ENCODE measurements around the gene PFDN2.

Gene PFDN2

DNA sequence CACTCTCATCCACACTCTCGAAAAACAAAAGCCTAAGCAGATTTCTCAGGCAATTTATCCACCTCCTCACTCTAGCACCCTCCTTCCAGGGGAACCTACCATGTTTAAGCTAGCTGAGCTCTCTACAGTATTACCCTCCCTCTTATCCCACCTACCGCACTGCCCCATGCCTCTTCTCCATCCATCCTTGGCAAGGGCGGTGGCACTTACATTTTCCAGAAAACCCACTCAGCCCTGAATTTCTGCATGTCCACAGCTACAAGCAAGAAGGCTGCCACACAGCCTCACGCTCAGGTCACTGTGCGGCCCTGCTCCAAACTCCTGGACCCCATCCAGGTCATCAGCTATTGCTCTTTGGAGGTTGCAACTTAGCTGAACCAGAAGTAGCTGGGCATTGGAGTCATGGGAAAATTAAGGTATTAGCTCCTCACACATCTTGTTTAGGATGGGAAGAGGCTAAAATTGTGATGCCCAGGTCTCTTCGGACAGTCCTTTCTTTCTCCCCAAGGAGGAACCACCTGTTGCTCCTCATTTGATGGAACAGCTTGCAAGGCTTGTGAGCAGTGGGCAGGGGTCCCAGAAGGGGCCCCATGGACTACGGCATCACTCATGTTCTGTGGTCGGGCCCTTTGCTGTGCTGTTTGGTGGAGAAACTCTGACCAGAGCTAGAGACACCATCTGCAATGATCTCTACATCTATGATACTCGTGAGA, 18.6 kb downstream of the PFDN2 start:
- DNase-seq (ENCODE audit: low read depth) = no peak

DNA sequence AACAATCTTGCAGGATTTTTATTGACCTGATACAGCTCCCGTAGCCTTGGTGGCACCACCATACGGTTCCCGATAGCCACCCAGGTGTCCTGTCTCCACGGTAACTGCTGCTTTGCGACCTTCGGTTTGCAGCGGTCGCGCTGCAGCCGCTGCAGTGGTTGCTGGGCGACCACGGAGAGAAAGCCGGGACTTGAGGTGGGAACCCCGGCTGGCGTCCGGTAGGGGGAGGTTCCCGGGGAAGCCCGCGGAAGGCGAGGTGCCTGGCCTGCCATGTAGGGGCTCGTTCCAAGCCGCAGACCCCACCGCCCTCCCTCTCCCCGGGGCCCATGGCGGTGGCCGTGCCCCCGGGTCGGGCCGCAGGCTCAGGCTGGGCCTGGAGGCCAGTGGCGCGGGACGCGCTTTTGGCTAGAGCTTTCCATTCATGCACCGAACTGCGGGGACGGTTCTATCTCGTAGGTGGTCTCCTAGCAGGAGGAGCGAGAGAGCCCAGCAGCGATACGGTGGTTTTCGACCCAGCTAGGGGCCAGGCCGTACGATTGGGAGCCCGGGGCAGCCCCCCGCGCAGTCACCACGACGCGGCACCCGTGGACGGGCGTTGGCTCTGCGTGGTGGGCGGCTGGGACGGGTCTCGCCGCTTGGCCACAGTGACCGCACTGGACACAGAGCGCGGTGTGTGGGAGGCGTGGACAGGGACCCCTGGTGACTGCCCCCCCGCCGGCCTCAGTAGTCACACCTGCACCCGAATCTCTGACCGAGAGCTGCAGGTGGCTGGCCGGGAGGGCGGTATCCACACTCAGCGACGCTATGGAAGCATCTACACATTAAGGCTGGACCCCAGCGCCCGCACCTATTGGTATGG, 19.4 kb downstream of the PFDN2 start, which contains the start of gene KLHDC9:
KLHDC9 (plus strand) TSS at position 152 of the 859 bp plus-strand sequence; CDS start at position 327, 175 bp downstream.
- peak; percentile 26 for DNase-seq (ENCODE audit: low read depth)

DNA sequence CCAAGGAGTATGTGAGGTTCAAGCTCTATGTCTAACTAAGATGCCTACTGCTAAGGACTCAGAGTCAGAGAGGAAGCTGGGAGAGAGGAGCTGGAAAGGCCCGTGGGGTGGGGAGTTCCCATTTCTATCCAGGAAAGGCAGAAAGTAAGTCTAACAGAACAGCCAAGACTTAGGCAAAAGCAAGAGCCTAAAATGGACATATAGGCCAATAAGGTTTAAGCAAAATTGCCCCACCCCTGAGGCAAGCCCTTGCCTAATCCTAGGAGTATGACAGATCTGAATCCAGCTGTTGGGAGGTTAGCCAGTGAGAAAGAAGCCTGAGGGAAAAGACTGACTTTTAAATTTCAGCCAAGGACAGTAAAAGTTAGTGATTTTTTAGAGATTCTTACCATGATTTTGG, 21.3 kb downstream of the PFDN2 start:
- no peak for DNase-seq (ENCODE audit: low read depth)

DNA sequence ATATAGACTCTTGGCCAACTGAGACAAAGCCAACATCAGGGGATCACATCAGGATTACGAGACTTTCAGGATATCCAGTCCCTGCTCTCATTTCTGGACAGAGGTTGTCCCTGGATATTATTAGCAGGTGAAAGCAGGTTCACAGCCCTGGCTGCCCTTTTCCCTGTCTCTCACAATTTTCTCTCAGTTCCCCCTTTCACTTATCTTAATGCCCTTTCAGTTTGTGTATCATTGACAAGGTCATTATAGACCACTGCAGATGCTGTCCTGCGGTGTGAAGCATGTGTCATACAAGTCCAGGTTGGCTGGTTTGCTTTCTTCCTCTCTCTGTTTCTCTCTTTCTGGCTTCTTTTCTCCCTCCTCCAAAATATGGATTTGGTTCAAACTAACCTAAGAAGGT, 21.8 kb downstream of the PFDN2 start:
- no peak for DNase-seq (ENCODE audit: low read depth)

DNA sequence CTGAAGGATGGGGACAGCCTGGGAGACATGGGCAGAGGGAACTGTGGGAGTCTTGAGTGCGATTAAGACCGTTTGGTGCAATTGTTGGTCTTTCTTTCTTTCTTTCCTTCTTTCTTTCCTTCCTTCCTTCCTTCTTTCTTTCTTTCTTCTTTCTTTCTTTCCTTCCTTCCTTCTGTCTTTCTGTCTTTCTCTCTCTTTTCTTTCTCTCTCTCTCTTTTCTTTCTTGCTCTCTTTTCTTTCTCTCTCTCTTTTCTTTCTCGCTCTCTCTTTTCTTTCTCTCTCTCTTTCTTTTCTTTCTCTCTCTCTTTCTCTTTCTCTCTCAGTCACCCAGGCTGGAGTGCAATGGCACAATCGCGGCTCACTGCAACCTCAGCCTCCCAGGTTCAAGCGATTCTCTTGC, 22.6 kb downstream of the PFDN2 start:
- no peak for DNase-seq (ENCODE audit: low read depth)

DNA sequence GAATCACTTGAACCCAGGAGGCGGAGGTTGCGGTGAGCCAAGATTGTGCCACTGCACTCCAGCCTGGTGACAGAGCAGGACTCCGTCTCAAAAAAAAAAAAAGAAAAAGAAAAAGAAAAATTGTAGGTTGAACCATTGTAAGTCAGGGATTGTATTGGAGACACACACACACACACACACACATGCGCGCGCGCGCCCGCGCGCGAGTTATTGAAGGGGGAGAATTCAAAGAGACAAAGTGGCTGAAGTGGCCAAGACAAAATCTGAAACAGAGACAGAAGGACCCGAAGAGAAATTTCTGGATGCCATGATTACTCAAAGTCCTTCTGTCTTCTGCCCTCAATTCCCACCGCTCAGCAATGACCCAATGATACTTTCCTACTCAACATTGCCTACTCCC, 23.4 kb downstream of the PFDN2 start:
- DNase-seq (ENCODE audit: low read depth) = no peak

DNA sequence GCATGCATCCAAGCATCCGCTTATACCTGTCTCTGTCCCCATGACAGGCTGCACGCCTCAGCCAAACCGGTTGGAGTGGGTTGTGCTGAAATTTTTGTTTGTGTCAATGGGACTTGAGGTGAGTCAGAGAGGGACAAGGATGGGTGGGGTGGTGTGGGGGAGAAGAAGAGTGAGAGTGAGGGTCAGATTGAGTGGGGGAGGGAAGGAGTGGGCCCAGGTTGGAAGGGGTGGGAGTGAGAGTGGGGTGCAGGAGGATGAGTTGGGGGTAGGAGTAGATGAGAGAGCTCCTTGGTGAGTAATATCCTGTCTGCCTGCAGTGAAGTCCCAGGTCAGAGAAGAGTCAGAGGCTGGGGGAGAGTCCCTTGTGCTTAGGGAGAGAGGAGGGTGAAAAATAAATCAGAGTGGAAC, 25.2 kb downstream of the PFDN2 start:
- no peak for DNase-seq (ENCODE audit: low read depth)

DNA sequence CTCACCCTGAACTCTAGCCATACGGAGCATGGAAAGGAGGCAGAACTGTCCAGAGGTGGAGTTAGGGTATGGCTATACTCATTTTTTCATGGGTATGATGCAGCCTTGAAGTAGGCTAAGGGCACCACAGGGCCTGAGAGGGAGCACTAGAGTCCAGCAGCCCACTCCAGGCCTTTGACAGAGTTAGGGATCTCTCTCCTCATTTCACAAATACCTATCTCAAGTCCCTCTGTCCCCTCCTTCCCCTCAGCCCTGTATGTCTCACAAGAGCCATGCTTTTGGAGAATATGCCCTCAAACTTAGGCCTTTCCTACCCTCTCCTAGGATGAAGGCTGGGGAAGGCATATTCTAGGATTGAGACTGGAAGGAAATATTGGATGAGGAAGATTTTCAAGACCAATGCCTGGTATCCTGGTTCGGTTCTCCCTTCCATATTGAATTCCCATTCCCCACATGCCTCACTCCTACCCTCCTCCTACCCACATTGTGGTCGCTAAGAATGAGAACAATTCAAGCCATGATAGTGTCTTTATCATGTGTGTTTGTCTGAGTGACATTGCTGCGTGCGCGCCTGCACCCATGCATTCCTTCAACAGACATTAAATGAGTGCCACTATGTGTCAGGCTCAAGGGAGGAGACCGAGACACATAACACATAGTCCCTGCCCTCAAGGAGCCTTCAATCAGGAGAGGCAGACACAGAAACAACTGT, 25.9 kb downstream of the PFDN2 start:
- DNase-seq (ENCODE audit: low read depth) = no peak

DNA sequence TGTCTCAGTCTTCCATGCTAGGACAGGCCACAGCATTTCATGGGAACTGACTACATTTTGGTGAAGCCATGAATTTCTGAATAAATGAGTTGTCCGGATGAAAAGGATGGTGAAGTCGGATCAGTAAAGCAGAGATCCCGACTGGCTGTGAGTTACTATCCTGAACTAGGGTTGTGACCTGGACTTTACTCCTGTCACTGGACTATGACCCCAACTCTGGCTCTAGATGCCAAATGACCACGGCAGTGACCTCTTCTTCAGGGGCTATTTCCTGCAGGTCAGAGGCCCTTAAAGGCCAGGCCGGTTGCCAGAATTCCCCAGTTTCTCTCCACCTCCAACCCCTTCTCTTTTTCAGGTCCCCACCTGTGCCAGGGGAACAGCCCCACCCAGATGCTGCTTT, 26.7 kb downstream of the PFDN2 start:
- no peak for DNase-seq (ENCODE audit: low read depth)

DNA sequence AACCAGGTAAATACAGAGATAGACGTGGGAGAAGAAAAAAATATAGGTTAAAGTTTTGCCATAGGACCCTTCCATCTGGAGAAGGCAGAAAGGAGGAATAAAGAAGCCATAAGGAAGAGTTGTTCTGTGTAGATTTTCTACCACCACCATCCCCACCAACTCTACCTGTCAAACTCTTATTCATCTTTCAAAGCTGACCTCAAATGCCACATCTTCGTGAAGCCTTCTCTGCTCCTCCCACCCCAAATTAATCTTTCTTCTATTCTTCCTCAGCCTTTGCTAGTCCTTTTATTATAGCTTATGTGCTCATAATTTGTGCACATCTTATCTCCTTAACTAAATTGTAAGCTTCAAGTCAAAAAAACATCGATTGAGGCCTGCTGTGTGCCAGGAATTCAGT, 27.2 kb downstream of the PFDN2 start:
- no peak for DNase-seq (ENCODE audit: low read depth)

DNA sequence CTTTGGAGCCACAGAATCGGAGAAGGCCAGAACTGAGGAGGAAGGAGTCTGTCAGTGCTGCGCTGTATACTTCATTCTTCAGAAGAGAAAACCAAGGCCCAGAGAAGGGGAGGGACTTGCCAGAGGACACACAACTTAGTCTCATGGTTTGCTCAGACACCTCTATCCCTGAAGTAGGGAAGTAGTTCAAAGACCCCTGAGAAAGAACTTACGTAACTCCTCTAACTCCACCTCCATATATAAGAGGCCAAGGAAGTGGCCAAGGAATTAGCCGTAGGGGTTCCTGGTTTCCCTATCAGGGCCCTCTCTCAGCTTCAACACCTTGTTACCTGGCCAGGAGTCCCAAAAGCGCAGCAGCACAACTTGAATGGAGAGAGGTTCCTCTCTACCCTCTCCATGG, 27.9 kb downstream of the PFDN2 start:
- no peak for DNase-seq (ENCODE audit: low read depth)

DNA sequence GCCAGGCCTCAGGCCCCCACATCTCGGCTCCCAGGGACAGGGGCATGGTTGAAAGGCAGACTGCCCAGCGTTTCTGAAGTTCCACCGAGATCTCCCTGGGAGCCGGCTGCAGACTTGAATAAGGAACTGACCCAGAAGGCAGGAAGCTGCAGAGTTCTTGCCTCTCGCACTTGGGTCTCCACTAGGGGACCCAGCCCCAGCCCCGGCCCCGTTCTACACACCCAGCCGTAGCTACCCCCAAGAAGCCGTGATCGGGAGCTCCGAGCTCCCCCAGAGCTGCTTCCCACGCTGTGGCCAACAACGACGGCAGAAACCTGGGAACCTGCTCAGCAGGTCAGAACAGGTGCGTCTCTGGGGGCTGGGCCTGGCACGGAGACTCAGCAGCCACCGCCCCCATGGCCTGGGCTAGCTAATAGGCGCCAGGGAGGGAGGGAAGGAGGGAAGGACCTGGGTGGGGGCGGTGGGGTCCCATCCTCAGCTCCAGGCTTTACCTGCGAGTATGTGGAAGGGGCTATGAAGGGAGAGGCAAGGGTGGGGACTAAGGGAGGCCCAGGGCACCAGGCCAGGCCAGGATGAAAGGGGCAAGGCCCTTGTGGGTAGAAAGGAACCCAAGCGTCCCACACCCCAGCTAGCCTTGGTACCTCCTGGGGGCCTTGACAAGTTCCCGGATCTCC, 28.4 kb downstream of the PFDN2 start, which contains the start of gene NECTIN4:
NECTIN4 (minus strand) TSS at position 308 of the 674 bp plus-strand sequence; CDS start at position 46, 262 bp downstream.
- no peak for DNase-seq (ENCODE audit: low read depth)

DNA sequence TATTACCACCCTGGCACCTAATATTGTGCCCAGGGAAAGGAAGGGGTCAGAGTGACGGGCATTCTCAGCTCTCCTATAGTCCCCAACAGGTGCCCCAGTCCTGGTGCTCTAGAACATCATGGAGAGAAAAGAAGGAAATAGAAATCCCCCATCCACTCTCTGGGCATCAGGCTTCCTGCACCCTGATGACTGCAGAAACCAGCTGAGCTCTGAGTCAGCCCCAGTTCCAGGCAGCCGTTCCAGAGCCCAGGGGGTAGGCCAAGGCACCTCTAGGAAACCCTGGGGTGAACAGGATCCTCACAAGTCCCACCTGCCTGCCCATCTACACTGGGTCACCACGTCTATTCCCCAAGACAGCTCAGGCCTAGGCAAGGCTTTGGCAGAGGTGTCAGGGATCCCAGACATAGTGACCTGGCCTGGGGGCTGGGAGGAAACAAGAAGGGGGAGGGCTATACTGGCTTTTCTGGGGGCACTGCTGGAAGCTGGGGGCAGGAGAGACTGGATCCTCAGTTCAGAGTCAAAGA, 29.2 kb downstream of the PFDN2 start:
- DNase-seq (ENCODE audit: low read depth) = no peak

DNA sequence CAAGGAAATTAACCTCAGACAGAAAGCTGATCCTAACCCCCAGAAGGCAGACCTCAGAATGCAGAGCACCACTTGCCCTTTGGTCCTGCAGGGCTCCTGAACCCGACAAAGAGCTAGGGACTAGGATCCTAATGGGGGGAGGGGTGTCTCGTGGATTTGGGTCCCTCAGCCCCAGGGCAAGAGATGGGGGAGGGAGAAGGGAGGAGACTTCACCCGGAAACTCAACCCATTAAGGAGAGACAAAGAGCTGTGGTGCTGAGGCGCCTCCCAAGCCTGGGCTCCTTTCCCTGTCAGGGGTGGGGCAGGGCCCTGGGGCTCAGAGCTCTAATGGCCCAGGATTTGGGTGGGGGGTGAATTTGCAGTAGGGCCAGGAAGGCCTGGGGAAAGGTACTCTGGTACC, 31.4 kb downstream of the PFDN2 start:
- DNase-seq (ENCODE audit: low read depth) = no peak

DNA sequence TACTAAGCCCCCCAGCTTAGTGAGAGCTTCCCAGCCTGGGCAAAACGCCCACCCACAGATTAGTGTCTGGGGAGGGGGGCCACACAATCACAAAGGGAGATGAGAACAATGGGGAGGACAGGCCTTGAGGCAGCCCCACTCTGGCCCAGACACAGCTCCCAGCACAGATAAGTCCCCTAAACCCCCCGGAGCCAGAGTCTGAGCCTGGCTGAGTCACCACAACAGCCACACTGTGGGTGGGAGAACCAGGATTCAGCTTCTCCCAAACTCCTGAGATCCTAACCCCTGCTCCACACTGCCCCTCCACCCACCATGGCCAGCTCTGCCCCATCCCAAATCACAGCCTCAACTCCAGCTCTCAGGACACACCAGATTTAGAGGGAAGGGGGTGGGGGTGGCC, 32.7 kb downstream of the PFDN2 start:
- no peak for DNase-seq (ENCODE audit: low read depth)

DNA sequence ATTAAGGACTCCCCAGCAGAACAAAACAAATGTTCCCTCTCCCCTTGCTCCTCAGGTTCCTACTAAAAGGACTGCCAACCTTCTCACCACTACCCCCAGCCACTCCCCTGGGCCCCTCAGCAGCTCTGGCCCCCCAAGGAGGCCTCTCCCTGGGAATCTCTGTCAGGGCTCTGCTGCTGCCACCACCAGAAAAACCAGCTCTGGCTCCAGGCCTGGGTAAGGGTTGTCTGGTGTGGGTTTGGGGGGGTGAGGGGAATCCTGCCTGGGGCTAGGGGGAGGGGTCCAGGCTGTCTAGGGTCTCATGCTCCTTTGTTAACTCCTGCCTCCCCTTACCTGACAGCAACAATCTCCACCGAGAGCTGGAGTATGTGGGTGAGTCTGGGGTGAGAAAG, 33.2 kb downstream of the PFDN2 start:
- DNase-seq (ENCODE audit: low read depth) = no peak

DNA sequence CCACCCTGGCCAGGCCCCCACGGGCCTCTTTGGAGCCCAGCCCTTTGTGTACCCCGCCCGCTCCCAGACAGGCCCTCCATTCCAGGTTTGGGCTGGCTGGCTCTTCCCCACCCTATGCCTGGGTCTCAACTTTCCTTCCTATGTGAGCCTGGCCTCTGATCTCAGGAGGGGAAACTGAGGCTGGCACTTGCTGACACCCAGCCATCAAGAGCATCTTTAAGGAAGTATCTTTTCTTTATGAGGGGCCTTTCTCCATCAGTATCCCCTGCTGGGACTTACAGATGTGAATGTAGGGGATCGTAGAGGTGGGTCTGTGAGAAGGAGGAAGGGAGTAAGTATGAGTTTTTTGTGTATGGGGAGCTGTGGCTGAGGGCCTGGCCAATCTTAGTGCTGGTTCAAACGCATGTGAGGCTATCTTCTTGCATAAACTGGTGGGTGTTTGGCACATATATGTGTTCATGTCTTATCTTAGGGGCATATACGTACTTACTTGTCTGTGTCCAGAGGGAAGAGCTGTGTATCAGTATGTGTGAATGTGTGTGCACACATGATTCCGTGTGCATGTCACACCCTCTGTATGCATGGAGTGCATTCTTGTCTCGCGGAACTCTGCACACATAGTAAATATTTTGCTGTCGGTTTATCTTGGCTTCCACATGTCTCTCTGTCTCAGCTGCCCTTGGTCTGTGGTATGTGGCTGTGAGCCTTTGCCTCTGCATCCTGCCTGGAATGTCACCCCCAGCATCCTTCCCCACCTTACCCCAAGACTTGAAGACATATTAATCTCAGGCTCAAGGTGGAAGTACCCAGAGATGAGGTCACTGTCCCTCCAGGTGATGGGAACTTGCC, 33.9 kb downstream of the PFDN2 start:
- no peak for DNase-seq (ENCODE audit: low read depth)

DNA sequence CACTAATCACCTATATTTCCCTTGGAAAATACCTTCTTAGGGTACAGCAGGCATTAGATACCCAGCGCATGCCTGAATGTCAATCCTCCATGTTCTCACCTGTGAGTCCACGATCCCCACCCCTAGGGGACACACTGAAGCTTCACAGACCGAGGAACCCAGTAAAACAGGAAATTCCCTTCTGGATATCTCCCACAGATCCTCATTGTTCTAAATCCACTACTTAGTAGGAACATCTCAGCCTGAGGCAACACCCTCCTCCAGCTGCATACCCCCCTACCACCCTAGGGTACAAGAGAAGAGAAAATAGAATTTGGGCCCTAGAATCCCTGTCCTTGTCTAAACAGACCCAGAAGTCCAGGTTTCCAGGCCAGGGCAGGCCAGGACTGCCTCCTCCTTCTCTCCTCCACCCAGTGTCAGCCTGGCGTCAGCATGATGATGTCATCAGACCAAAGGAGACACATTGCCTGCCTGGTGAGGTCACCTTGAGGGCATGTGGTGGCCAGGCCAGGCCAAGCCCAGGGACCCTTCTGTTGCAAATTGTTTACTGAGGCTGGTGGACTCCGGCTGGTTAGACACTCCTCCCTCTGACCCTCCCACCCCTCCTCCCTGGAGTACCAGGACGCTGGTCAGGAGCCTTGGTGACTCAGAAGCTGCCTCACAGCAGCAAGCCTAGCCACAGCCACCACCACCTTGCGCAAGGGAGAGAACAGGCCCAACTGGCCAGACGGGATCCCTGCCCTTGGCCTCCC, 34.7 kb downstream of the PFDN2 start:
- DNase-seq (ENCODE audit: low read depth) = no peak

DNA sequence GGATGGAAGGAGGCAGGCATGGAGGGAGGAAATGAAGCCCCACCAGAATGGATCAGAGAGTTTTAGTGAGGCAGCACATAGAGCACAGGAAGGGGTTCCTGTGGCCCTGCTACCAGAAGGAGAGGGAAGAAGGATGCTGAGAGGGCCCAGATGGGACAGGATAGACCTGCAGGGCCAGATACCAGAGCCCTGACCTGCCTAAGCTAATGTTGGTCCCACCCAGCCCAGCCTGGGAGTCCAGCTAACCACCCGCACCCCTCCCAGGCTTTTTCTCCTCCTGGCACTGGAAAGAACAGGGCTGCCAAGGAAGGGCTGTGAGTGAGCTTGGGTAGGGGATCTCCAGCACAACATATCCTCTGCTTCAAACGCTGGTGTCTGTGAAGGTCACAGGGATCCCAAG, 35.4 kb downstream of the PFDN2 start:
- no peak for DNase-seq (ENCODE audit: low read depth)

DNA sequence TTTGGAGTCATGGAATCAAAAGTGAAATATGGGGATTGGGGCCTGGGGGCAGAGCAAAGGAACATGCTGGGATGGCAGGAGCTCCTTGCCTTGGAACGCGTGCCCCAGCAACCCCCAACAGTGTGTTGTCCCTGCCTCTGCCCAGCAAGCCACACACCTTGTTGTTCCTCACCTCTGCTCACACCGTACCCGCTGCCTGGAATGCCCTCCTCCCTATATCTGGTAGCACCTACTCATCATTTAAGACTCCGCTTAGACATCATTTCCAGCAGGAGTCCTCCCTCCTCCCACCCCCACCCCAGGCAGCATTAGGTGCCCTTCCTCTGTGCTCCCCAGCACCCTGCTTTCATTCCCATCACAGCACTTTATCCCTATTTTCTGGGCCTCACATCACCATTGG, 36.3 kb downstream of the PFDN2 start:
- DNase-seq (ENCODE audit: low read depth) = no peak

Data from stimulated activated CD8-positive, alpha-beta memory T cell treated with anti-CD3 and anti-CD28 coated beads, Interleukin-15, amount 100 ng/mL, for 1 hour (primary cell).